RKO (cell line): ENCODE results near the gene CAV1.

Source experiments
- DNase-seq: peaks from one replicate; pipeline ENCODE4 v3.0.0-alpha.2; 2016; ENCODE audit warnings: low spot score

Gene CAV1

DNA sequence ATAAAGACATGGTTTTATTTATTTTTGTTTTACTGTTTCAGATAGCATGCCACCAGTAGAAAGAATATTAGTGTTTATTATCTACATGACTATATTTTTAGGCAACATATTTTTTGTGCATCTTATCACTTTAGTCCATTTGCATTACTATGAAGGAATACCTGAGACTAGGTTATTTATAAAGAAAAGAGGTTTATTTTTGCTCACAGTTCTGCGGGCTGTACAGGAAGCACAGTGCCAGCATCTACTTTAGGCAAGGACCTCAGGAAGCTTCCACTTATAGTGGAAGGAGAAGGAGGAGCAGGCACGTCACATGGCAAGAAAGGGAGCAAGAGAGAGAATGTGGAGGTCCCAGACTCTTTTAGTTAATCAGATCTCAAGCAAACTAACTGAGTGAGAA lies 19.6 kb upstream of the CAV1 start:
- no peak for DNase-seq

DNA sequence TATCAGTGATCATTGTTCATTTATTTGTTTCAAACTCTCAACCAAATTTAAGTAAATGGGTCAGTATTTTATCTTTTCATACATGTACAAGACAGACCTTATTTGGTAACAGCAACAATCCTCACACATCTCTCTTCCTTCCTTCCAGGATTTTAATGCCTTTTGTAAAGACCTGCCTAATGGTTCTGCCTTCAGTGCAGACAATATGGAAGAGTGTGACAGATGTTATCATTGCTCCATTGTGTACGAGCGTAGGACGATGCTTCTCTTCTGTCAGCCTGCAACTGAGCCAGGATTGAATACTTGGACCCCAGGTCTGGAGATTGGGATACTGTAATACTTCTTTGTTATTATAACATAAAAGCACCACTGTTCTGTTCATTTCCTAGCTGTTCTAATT lies 19.0 kb upstream of the CAV1 start:
- no peak for DNase-seq

- no peak for DNase-seq
These were observed 14.8 kb upstream of the CAV1 start for GRCh38 chr7:116509982-116510579.

DNA sequence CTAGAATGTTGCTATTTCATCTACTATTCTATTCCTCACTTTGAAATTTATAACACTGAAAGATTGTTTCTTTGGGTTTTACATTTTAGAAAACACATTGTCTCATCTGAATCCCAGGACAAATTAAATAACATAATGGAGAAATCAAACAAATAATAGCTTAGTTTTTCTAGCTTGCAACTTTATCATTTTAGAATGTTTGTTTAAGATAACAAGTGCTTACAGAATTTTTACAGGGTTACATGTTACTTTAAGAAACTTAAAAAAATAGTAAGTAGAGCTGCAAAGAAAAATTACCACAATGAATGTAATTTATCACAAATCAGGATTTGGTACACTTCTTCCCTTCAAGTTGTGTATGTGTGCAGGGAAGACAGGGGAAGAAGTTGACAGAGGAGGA lies 14.0 kb upstream of the CAV1 start:
- DNase-seq, result no peak

DNA sequence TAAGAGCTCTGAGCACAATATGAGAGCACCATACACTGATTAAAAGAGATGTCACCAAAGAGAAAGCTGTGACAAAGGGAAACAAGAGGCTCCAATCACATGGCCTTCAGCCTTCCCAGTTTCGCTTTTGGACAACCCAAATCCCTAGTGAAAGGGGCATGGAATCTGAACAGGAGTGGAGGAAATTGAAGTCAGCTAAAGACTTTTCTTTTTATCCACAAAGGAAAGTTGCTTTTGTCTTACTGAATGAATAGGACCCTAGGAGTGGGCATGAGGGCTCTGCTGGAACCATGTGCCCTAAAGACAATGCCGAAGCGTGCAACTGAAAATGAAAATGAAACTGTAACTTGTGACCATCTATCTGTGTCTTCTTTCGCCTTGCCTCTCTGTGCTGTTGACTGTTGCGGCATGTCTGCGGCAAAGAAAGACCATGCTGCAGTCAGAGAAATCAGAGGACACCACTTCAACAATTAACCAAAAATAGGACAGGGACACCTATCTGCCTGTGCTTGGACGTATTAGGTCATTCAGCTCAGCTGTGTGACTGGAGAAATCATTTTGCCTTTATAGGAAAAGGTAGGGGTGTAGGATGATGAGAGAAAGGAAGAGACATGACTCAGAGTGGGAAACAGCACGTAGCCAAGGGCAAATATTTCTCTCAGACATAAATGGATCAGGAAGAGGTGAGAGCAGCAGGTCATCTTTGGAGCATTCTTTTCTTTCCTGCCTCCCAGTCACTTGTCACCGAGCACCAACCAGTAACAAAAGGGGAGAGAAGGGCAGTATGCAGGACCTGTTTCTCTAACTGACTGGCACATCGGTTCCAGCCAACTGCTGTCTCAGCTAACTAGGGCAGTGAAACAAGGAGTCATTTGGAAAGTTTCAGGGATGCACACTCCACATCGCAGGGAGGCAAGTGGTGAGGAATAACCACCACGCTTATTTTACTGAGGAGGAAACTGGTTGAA lies 13.0 kb upstream of the CAV1 start:
- peak; percentile 69 for DNase-seq

GRCh38 chr7:116512520-116513188 lies 12.2 kb upstream of the CAV1 start:
- no peak for DNase-seq

DNA sequence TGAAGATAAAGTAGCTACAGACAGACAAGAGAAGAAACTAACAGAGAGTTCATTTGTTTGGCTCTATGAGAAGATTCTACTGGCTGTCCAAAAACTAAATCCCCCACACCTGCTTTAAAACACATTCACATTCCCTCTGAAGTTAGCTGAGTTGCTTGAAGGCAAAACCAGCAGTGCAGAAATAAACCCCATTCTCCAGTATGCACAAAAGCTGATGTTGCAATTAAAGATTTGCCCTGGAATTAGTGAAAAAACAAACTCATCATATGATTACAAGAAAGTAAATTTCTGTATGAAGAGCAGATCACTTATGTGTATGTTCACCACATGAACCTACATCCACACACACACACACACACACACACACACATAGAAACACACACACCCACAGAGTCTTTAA lies 9.3 kb upstream of the CAV1 start:
- no peak for DNase-seq

DNA sequence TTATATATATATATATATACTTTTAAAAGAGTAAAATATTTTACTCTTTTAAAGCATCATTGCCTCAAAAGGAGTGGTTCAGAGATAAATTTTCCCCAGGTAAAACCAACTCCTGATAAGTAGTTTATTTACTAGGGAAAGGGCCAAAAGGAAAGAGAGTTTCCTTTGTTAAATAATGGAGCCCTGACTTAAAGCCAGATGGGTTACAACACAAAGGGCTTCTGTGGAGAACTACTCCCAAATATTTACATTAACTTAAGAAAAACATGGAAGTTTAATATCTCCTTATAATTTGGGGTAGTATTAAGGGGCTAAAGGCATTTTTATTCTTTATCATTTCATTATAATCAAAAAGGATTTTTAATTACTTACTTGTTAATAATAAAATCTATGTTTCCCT lies 8.5 kb upstream of the CAV1 start:
- no peak for DNase-seq

DNA sequence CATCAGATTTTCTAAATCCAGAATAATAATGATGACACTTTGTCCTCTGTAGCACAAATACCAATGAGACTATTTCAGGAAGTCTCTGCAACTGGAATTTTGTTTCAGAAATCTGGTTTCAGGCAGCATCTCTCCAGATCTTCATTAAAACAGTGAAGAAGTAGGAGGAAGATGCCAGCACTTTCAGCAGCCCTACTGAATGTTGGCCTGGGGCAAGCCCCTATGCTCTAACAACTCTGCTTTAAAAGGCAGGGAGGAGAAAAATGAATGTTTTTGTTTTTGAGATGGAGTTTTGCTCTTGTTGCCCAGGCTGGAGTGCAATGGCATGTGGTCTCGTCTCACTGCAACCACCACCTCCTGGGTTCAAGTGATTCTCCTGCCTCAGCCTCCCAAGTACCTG lies 7.2 kb upstream of the CAV1 start:
- no peak for DNase-seq

GRCh38 chr7:116518961-116519360 lies 5.9 kb upstream of the CAV1 start:
- no peak for DNase-seq

- no peak for DNase-seq
These were observed 3.7 kb upstream of the CAV1 start for GRCh38 chr7:116521046-116521664.

- DNase-seq, result no peak
These were observed 2.6 kb upstream of the CAV1 start for GRCh38 chr7:116522247-116522646.

DNA sequence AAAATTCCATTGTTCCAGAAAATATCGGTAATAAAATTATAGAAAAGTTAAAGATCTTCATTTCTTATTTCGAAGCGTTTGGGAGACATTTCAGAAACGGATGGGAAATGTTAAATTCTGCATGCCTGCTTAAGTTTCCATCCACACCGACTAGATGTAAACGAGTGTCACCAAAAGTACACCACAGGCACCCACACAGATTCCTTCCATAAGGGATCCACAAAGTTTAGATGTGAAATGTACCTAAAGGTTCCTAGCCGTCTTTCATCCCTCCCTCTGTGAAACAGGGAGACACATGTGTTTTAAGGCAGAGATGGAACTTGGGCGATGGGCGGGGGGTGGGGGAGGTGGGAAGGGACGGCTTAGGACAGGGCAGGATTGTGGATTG lies 621 bp upstream of the CAV1 start:
- no peak for DNase-seq

- no peak for DNase-seq
These were observed 569 bp downstream of the CAV1 start for GRCh38 chr7:116525298-116525912.

DNA sequence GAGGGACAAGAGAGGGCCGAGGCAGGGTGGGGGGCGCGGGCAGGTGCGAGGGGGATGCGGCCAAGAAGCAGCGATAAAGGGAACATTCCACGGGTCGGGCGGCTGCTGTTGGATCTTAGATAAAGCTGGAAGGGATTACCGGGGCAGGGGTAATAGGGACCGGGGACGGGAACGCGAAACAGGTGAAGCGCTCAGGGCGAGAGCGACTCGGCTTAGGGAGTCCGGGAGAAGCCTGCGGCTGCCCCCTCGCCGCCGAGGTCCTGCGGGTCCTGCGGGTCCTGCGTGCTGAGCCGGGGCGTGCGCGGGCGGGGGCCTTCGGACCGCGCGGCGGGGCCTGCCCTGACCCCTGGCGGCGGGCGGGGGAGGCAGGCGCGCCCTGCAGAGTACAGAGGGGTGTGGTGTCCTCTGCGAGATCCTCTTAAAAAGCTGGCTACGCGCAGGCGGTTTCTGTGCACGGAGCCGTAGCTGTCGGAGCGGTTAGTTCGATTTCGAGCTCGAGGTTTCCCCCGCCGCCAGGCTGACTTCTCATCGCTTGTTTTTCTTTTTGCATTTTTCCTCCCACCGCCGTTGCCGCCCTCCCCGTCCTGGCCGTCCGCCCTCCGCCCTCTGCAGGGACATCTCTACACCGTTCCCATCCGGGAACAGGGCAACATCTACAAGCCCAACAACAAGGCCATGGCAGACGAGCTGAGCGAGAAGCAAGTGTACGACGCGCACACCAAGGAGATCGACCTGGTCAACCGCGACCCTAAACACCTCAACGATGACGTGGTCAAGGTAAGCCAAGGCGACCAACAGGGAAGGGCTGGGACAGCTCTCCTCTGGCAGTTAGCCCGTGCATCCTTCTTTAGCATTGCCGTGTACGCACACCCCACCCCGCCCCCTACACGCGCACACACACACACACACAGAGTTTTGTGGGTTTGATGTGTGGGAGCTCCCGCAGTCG lies 1.4 kb downstream of the CAV1 start:
- DNase-seq, result peak; percentile 83

- no peak for DNase-seq
These were observed 2.1 kb downstream of the CAV1 start for GRCh38 chr7:116526897-116527296.

DNA sequence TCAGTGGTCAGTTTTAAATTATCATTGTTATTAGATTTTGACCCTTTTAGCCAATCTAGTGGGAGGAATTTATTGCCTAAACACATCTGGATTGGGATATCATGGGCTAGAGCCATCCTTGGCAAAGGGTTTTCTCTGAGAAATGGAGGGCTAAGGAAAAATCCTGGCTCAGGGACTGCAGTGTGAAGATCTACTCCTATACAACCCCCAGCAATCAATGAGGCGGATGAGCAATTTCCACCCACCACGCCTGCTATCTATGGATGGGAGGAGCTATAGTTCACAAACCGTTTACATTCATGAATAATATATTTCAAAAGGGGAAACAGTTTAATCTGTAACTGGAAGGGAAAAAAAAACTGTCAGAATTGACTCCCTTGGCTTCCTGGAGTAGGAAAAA lies 2.7 kb downstream of the CAV1 start:
- DNase-seq, result no peak

- DNase-seq, result peak; percentile 47
These were observed 3.4 kb downstream of the CAV1 start for GRCh38 chr7:116528008-116528789.

GRCh38 chr7:116529250-116529649 lies 4.4 kb downstream of the CAV1 start:
- no peak for DNase-seq
